Stimulated activated CD4-positive, alpha-beta T cell treated with anti-CD3 and anti-CD28 coated beads, TNF-alpha, amount 100 ng/mL, for 24 hours (primary cell): ENCODE data around the gene ANO4.

Source experiments
- DNase-seq, 3 experiments: peaks; one replicate each; pipeline ENCODE4 v3.0.0-alpha.2; 2020; ENCODE audit warnings: low read depth in 3 of 3

The ANO4 gene

GRCh38 chr12:100951756-100952155, 157.2 kb downstream of the ANO4 start:
- no peak for DNase-seq

GRCh38 chr12:100953217-100953616, 158.6 kb downstream of the ANO4 start:
- no peak for DNase-seq

- DNase-seq, result no peak
Measured at GRCh38 chr12:100953677-100954076, 159.1 kb downstream of the ANO4 start.

DNA sequence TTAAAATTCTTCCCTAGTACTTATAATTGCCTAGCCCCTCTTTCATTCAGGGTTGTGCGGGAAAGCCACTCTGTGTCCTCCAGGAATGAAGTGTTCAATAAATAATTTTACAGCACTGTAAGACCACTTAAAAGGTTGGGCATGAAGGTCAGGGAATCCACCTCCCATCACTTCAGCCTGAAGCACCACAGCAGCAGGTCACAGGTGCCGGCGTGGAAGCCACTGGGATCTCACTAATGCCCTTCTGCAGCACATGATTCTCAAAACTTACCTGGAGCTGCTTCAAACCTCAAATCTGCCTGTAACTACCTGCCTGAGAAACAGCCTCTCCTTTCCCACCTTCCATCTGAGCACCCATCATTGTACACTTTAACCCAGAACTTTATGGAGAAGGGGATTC, 159.5 kb downstream of the ANO4 start:
- no peak for DNase-seq

GRCh38 chr12:100955139-100955538, 160.6 kb downstream of the ANO4 start:
- DNase-seq, result no peak

GRCh38 chr12:100956311-100956852, 161.8 kb downstream of the ANO4 start:
- DNase-seq, result no peak

DNA sequence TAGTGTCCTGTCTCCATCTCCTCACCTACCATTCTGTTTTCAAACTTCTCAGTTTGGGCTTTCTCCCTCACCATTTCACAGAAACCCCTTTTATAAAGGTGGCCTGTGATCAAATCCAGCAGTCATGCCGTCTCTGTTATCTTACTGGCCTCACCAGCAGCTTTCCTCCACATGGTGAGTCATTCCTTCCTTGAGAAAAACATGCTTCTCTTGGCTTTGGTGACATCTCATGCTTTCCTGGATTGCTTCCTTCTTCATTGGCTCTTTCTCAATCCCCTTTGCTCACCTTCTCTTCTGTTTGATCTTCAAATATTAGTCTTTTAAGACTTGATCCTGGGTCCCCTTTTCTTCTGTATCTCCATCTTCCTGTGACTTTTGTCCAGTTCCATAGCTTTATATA, 164.9 kb downstream of the ANO4 start:
- no peak for DNase-seq

DNA sequence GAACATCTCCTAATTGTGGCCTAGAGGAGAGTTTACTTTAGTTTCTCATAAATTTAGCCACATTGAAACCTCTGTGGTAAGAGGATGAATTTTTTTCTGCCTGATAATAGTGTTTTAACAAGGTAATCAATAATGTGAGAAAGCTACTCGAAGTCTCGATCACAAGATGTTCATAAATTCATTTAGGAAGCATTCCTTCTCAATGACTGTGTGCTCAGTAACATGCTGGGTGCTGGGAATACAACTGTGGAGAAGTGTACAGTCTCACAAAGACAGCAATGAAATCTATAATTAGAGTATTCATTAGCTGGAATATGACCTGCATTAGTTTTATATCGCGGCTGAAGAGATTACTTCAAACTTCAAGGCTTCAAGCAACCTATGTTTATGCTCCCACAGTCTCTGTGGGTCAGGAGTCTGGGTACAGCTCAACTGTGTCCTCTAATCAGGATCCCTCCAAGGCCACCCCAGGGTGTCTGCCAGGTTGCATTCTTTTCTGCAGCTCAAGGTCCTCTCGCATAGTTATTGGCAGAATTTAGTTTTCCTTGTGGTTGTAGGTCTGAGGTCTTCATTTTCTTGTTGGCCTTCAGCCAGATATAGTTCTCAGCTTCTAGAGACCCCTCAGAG, 167.6 kb downstream of the ANO4 start:
- no peak for DNase-seq

GRCh38 chr12:100963381-100963780, 168.8 kb downstream of the ANO4 start:
- DNase-seq, result no peak

DNA sequence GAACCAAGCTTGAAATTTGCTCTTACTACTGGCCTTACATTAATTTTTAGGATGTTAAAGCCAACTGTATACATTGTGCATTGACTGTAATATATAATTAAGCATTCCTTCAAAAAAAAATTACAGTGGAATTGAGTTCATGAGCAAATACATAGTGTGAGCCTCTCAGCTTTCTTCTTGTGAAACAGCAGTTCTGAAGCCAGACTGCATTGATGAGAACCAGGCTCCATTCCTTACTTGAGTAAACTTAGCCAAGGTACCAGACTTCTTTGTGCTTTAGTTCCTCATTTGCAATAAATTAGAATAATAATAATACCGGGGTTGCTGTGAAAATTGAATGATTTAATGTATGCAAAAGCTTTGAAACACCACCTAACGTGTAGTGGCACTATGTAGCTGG, 169.5 kb downstream of the ANO4 start:
- DNase-seq, result no peak

- DNase-seq, result no peak
Measured at GRCh38 chr12:100967189-100967588, 172.6 kb downstream of the ANO4 start.

DNA sequence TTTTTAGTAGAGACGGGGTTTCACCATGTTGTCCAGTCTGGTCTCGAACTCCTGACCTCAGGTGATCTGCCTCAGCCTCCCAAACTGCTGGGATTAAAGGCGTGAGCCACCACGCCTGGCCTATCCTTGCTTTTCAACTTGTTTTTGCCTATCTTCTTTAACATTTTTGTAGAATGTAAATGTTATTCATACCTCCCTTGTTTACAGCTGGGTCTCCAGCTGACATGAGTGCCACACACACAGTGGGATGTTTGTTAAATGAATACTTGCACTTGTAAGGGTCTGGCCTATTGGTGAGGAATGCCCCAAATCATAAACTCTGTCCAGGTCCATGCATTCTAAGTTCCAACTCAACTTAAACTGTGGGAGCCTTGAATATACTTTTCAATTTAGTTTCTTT, 176.3 kb downstream of the ANO4 start:
- DNase-seq, result no peak

GRCh38 chr12:100972121-100972520, 177.5 kb downstream of the ANO4 start:
- DNase-seq, result no peak

- no peak for DNase-seq
Measured at GRCh38 chr12:100974341-100974740, 179.8 kb downstream of the ANO4 start.

DNA sequence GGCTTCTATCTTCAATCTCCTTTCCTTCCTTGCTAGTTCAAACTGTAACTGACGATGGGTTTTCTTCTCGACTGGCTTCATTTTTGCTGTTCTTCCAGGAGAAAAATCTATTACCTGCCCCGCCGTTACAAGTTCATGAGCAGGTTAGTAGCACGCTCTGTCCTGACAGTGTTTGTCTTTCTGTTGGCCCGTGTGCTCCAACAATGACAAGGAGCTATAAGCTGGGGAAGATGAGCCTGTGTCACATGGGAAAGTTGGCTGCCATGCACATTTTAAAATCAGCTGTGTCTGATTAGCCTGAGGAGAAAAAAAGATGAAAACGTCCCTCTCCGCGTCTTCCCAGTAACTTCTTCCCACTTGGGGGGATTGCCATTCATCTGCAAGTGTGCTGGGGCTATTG, 180.2 kb downstream of the ANO4 start:
- DNase-seq, result no peak

DNA sequence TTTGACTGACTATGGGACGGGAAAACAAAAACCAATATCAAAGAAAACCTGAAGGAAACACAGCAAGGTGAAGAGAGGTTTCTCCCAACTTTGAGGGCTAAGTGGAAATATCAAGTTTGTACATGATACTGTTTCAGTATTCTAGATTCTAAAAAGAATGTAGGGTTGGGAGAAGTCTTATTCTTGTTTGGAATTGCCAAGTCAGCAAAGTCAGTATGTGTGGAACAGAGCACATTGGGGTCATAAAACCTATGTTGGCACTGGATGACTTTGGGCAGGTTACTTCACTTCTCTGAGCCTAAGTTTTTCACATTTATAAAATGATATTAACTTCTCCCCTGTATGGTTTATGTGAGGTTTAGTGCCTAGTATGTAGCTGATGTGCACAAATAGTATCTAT, 182.2 kb downstream of the ANO4 start:
- no peak for DNase-seq

DNA sequence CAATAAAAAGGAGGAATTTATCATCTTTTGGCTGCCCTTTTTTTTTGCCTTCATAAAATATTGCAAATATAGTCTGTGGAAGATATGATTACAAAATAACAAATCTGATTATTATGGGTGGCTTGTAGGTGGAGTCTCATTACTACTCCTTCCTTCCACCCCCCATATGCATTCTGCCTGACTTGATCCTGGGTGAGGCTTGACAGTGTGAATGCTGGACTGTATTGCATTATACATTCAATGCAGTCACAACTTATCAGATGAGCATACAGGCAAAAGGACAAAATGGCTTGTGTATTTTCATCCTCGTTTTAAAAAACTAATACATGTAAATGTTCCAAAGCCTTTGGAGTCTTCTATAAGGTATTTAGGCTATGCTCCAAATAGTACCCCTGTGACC, 186.3 kb downstream of the ANO4 start:
- no peak for DNase-seq

- no peak for DNase-seq
Measured at GRCh38 chr12:100982511-100983183, 188.1 kb downstream of the ANO4 start.

DNA sequence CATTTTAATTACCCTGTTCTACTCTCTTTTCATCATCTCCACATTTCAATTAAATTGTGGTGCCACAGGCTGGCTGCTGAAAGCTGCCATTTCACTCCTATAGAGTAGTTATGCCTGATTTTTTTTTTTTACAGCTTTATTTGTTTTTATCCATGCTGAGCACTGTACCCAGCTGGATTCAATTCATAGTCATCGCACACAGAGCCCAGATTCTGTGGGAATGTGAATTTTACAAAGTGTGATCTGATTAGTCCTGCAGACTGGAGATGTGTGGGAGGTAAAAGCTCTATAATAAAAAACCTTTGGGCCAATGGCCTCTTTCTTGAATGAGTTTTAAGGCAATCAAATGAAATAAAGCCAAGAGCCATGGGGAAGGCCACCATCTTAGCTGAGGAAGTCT, 190.2 kb downstream of the ANO4 start:
- no peak for DNase-seq

- no peak for DNase-seq
Measured at GRCh38 chr12:100986595-100987547, 192.3 kb downstream of the ANO4 start.

GRCh38 chr12:100987552-100988521, 193.3 kb downstream of the ANO4 start:
- no peak for DNase-seq
